Measurements from ENCODE around the gene IQCH. TPM values are rescaled to one million over a fixed set of nuclear protein-coding genes. Genes with fewer than 3 reads are reported as not detected.

The IQCH gene
- total RNA-seq, 1 donor from 2014 or later, result 2.8 TPM

GRCh38 chr15:67506775-67507747 lies 252.5 kb downstream of the IQCH start:
- H3K27ac Mint-ChIP-seq (ENCODE audit: unreplicated experiment), result no peak overlapping the region
- H3K9me3 Mint-ChIP-seq, result no peaks in the 10 kb centered on the region
- H3K27me3 Mint-ChIP-seq (ENCODE audit: low read depth), result no peaks in the 10 kb centered on the region
- no peak for TF ChIP-seq CTCF (conservative IDR thresholded peaks at IDR 0.05)
- no peak for DNase-seq (ENCODE audit: low read depth, low spot score)
- no peak overlapping the region for H3K4me3 Mint-ChIP-seq
- peaks cover 2% of the 10 kb centered on the region for H3K4me1 Mint-ChIP-seq
- no peaks in the 10 kb centered on the region for H3K36me3 Mint-ChIP-seq (ENCODE audit: low read depth)

GRCh38 chr15:67508407-67508806 lies 253.8 kb downstream of the IQCH start:
- no peak overlapping the region for H3K4me3 Mint-ChIP-seq
- DNase-seq (ENCODE audit: low read depth, low spot score), result no peak
- no peaks in the 10 kb centered on the region for H3K27me3 Mint-ChIP-seq (ENCODE audit: low read depth)
- H3K27ac Mint-ChIP-seq (ENCODE audit: unreplicated experiment), result no peak overlapping the region
- no peak for TF ChIP-seq CTCF (conservative IDR thresholded peaks at IDR 0.05)
- no peaks in the 10 kb centered on the region for H3K36me3 Mint-ChIP-seq (ENCODE audit: low read depth)
- H3K4me1 Mint-ChIP-seq, result no peaks in the 10 kb centered on the region
- no peaks in the 10 kb centered on the region for H3K9me3 Mint-ChIP-seq

- no peaks in the 10 kb centered on the region for H3K4me1 Mint-ChIP-seq
These were observed 255.3 kb downstream of the IQCH start for GRCh38 chr15:67509918-67510317.

GRCh38 chr15:67510597-67511190 lies 256.1 kb downstream of the IQCH start:
- H3K36me3 Mint-ChIP-seq (ENCODE audit: low read depth), result no peaks in the 10 kb centered on the region
- no peaks in the 10 kb centered on the region for H3K27me3 Mint-ChIP-seq (ENCODE audit: low read depth)
- no peak for TF ChIP-seq CTCF (conservative IDR thresholded peaks at IDR 0.05)
- no peaks in the 10 kb centered on the region for H3K9me3 Mint-ChIP-seq
- H3K4me1 Mint-ChIP-seq, result no peaks in the 10 kb centered on the region
- H3K27ac Mint-ChIP-seq (ENCODE audit: unreplicated experiment), result no peak overlapping the region
- no peak for DNase-seq (ENCODE audit: low read depth, low spot score)
- H3K4me3 Mint-ChIP-seq, result no peak overlapping the region

More at GRCh38 chr15:67509918-67510317, 255.3 kb downstream of the IQCH start:
- DNase-seq (ENCODE audit: low read depth, low spot score), result no peak
- no peak overlapping the region for H3K4me3 Mint-ChIP-seq
- H3K27ac Mint-ChIP-seq (ENCODE audit: unreplicated experiment), result no peak overlapping the region
- H3K9me3 Mint-ChIP-seq, result no peaks in the 10 kb centered on the region
- H3K36me3 Mint-ChIP-seq (ENCODE audit: low read depth), result no peaks in the 10 kb centered on the region
- TF ChIP-seq CTCF (conservative IDR thresholded peaks at IDR 0.05), result no peak
- no peaks in the 10 kb centered on the region for H3K27me3 Mint-ChIP-seq (ENCODE audit: low read depth)

- H3K27me3 Mint-ChIP-seq (ENCODE audit: low read depth), result no peaks in the 10 kb centered on the region
- no peaks in the 10 kb centered on the region for H3K9me3 Mint-ChIP-seq
- H3K27ac Mint-ChIP-seq (ENCODE audit: unreplicated experiment), result no peak overlapping the region
- no peak for DNase-seq (ENCODE audit: low read depth, low spot score)
- TF ChIP-seq CTCF (conservative IDR thresholded peaks at IDR 0.05), result no peak
- no peaks in the 10 kb centered on the region for H3K36me3 Mint-ChIP-seq (ENCODE audit: low read depth)
- H3K4me3 Mint-ChIP-seq, result no peak overlapping the region
- no peaks in the 10 kb centered on the region for H3K4me1 Mint-ChIP-seq
These were observed 257.0 kb downstream of the IQCH start for GRCh38 chr15:67511606-67512005.

Data from neural crest cell (in vitro differentiated cells).